Stimulated activated CD4-positive, alpha-beta T cell treated with anti-CD3 and anti-CD28 coated beads, Interleukin-4, amount 100 ng/mL, for 1 hour (primary cell): ENCODE results near the gene COX7B.
A peak's percentile ranks its signal among the peaks of the same experiment; 100 is the strongest.
"Not testable (repeated sequence)": the region's sequence is repeated elsewhere in the genome, so short reads cannot be mapped to it uniquely, and the experiment has no call there.

ENCODE experiments used
- DNase-seq: peaks from one replicate; pipeline ENCODE4 v3.0.0-alpha.2; 2020

Gene COX7B

GRCh38 chrX:77899081-77899828 is at the start of gene COX7B:
Gene COX7B (plus strand): TSS chrX:77899468. CDS start chrX:77899554, 86 bp downstream.
- peak; percentile 12 for DNase-seq

DNA sequence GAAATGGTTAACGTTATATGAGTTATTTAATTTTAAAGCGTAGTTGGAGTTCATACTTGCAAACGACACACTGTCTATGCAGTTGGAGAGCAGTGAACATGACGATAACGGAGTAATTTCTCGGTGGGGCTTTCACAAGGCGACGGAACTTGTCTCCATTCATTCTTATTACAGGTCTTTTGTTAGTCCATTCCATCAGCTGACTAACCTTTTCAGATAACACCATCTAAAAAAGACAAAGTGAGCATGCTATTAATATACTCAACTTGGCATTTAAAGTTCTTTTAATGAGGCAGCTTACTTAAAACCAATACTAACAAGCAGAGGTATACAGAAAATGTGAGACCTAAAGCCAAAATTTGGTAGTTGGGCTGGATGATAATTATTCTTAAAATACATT is 23.9 kb upstream of the COX7B start:
- no peak for DNase-seq

DNA sequence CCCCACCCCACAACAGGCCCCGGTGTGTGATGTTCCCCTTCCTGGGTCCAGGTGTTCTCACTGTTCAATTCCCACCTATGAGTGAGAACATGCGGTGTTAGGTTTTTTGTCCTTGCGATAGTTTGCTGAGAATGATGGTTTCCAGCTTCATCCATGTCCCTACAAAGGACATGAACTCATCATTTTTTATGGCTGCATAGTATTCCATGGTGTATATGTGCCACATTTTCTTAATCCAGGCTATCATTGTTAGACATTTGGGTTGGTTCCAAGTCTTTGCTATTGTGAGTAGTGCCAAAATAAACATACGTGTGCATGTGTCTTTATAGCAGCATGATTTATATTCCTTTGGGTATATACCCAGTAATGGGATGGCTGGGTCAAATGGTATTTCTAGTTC is 17.9 kb upstream of the COX7B start:
- DNase-seq = not testable (repeated sequence)

- DNase-seq = no peak
Observed at GRCh38 chrX:77892887-77893286, 6.4 kb upstream of the COX7B start.

- no peak for DNase-seq
Observed at GRCh38 chrX:77893713-77894112, 5.6 kb upstream of the COX7B start.

GRCh38 chrX:77894921-77895886 is 4.1 kb upstream of the COX7B start, which contains the start of gene MAGT1:
Gene MAGT1 (minus strand): TSS chrX:77895435. CDS start chrX:77895410, 25 bp downstream.
- peak; percentile 81 for DNase-seq

DNA sequence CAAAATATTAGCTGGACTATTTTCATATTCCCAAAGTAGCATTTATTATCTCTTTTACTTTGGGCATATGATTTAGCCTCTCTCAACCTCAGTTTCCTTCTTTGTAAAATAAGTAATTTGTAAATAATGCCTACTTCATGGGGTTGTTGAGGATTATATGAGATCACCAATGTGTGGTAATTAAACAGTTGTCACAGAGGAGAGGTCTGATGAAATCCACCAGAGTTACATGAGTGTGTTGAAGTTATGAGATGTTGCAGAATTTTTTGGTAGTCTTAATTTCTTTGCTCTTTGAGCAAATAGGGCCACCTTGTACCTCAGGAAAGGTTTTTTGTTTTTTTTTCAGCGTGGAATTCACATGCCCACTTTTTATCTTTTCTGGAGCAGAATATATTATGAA is 1.4 kb downstream of the COX7B start:
- no peak for DNase-seq

- DNase-seq = no peak
Observed at GRCh38 chrX:77901506-77901905, 2.2 kb downstream of the COX7B start.

- DNase-seq = peak; percentile 87
Observed at GRCh38 chrX:77910108-77910840, 11.0 kb downstream of the COX7B start, which contains the start of gene ATP7A. Gene ATP7A (plus strand): TSS chrX:77910693. CDS start chrX:77971642, 60,949 bp downstream.

GRCh38 chrX:77917294-77917933 is 18.1 kb downstream of the COX7B start:
- no peak for DNase-seq

- DNase-seq = no peak
Observed at GRCh38 chrX:77918568-77918967, 19.3 kb downstream of the COX7B start.

- not testable (repeated sequence) for DNase-seq
Observed at GRCh38 chrX:77919370-77919769, 20.1 kb downstream of the COX7B start.

- DNase-seq = no peak
Observed at GRCh38 chrX:77922787-77923186, 23.5 kb downstream of the COX7B start.

GRCh38 chrX:77924320-77924859 is 25.1 kb downstream of the COX7B start:
- DNase-seq = no peak

DNA sequence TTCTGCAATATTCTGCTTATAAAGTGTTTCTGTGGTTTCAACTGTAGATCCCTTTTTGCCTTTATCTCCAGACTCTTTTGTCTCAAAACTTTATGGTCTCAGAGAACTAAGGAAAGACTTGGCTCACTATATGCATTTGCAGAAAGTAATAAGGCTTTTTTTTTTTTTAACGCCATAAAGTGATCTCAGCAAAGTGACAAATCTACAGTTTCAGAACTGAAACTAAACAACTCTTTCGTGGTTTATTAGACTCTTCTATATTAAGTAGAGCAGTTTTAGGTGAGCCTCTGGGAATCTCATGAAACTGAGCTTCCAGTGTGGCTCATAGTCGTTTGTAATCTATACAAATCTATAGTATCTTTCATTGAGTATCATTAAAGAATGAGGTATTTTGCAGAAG is 26.5 kb downstream of the COX7B start:
- no peak for DNase-seq

- no peak for DNase-seq
Observed at GRCh38 chrX:77930581-77930980, 31.3 kb downstream of the COX7B start.

DNA sequence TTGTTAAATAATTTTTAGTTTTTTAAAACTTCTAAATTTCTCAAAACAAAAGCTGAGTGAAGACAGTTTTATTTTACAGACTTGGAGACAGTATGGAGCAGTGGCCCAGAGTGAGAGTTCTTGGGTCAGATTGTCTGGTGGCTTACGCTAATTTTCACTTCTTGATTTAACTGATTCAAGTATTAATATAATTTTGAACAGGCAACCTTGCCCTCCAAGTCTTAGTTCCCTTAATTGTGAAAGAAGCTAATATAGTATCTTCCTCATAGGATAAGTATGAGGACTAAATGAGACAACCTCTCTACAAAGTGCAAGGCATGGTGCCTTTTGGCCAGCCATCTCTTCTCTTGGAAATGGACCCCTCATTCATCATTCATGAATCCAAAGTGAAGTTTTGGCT is 36.6 kb downstream of the COX7B start:
- DNase-seq = no peak

DNA sequence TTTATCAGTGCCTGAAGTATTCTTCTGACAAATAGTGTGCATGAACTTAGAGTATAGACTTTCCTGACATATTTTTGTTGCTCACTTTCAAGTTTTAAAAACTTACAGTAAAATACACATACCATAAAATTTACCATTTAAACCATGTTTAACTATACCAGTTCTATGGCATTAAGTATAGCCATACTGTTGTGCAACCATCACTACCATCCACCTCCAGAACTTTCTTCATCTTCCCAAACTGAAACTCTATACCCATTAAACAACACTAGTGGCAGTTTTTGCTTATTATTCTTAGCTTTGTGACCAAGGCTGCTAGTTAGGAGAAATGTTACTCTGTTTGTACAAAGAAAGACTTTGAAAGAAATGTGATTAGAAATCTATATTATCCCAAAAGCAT is 37.0 kb downstream of the COX7B start:
- DNase-seq = no peak

DNA sequence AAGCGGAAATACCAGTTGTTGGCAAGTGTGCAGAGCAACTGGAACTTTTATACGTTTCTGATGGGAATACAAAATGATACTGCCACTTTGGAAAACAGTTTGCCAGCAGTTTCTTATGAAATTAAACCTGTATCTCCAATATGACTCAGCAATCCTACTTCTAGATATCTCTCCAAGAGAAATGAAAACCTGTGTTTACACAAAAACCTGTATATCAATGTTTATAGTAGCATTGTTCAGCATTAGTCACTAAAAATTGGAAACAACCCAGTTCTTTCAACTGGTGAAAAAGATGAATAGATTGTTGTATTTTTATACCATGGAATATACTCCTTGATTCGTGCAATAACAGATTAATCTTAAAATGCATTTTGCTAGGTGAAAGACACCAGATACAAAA is 38.0 kb downstream of the COX7B start:
- no peak for DNase-seq

DNA sequence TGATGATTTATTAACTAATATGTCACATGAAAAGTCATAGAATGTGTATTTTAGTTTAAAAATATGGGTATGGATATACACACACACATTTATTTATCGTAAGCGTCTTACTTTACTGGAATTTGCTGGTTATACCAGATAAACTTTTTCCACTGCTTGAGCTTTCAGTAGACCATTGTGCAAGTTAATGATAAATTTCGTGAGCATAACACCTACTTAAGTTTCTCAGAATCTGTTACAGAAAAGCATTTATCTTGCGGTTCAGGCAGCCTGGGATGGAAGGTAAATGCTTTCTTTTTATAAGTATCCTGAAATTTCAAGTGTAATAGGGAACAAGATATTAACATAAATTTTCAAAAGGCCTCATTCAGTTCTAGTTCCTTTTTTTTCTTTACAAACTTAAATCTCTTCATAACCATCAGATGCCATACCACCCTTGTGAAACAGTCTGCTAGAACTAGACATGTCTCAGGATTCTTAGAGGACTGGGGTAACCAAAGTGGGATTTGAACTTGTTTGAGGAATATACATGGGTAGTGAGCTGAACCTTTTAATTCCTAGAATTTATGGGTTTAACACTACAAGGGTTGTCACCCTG is 38.9 kb downstream of the COX7B start:
- no peak for DNase-seq

DNA sequence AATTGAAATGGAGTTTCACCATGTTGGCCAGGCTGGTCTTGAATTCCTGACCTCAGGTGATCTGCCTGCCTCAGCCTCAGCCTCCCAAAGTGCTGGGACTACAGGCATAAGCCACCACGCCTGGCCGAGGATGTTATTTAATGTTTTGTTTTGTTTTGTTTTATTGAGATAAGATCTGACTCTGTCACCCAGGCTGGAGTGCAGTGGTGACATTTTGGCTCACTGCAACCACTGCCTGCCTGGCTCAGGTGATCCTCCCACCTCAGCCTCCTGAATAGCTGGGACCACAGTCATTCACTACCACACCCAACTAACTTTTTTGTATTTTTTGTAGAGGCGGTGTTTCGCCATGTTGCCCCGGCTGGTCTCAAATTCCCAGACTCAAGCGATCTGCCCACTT is 45.8 kb downstream of the COX7B start:
- not testable (repeated sequence) for DNase-seq
